K562 (cell line): ENCODE results near the gene SPTLC1. TPM values are rescaled to one million over a fixed set of nuclear protein-coding genes. Genes with fewer than 3 reads are reported as not detected.

Experiments used
- ATAC-seq: fragments of 200-7000 bp; cut with Tn5 transposase; 3 replicates; pipeline ENCODE4 v1.9.1; 2020; ENCODE audit warnings: moderate library complexity
- BruUV-seq: library from RNA; stranded (reverse); fragments of 400-500 nt; replicated peaks from 2 replicates; lab custom pipeline; 2021; lab: Mats Ljungman, UMichigan
- CTCF ChIA-PET: fragments of 300-600 bp; formaldehyde crosslinking; extraction: SDS; loops from one replicate; lab custom pipeline; 2021; ENCODE audit warnings: low intra/inter-chr PET ratio; lab: Yijun Ruan, JAX
- POLR2A ChIA-PET: fragments of 300-600, 350-650 bp; sonication (Branson Sonifier 250); formaldehyde crosslinking; extraction: SDS; loops from one replicate; lab custom pipeline; 2021; ENCODE audit warnings: antibody characterized with exemption, inconsistent platforms; lab: Yijun Ruan, JAX
- DNase-seq, 4 experiments: peaks; one replicate each; pipeline versions ENCODE4 v3.0.0 to v3.0.0-alpha.2; 2011 to 2018; ENCODE audit warnings: low spot score in 3 of 4, mixed read lengths in 3 of 4; ENCODE audit errors: extremely low read depth in 1 of 4
- FAIRE-seq: peaks from 2 replicates; lab custom pipeline; 2011; peaks lifted over from hg19 to GRCh38; lab: Jason Lieb, UNC
- H2AFZ ChIP-seq: 2 replicates; pipeline ENCODE4 v1.6.0; 2011; ENCODE audit warnings: low read depth, low read length, control low read depth, inconsistent platforms
- H3K27ac ChIP-seq: fragments of 200-600 bp; 3 replicates; pipeline ENCODE4 v1.8.0; 2011; ENCODE audit warnings: low read depth, mild to moderate bottlenecking, control low read depth, inconsistent platforms, low read length, moderate library complexity, mixed read lengths; ENCODE audit errors: extremely low read depth
- H3K27me3 ChIP-seq, 2 experiments: fragments of 300-600 bp in 1 of 2; 2 replicates in 1 of 2; 3 replicates in 1 of 2; pipeline versions ENCODE4 v1.6.0 to v1.8.0; 2011; ENCODE audit warnings: inconsistent platforms in 2 of 2, low read length in 2 of 2, mild to moderate bottlenecking in 1 of 2, mixed read lengths in 1 of 2, moderate library complexity in 1 of 2; ENCODE audit not compliant: control insufficient read depth in 2 of 2, insufficient read depth in 2 of 2
- H3K36me3 ChIP-seq: fragments of 300-600 bp; 3 replicates; pipeline ENCODE4 v1.8.0; 2011; ENCODE audit warnings: mild to moderate bottlenecking, low read length, inconsistent platforms; ENCODE audit not compliant: control insufficient read depth, insufficient read depth
- H3K4me1 ChIP-seq, 2 experiments: fragments of 200-600 bp in 1 of 2; replicated peaks in 1 of 2; 2 replicates in 1 of 2; 3 replicates in 1 of 2; pipeline versions ENCODE4 v1.5.1 to v1.8.0; 2011; ENCODE audit warnings: inconsistent platforms in 2 of 2, low read length in 2 of 2, mild to moderate bottlenecking in 1 of 2, mixed read lengths in 1 of 2, moderate library complexity in 1 of 2; ENCODE audit not compliant: control insufficient read depth in 2 of 2, insufficient read depth in 2 of 2
- H3K4me2 ChIP-seq: 2 replicates; pipeline ENCODE4 v1.6.1; 2011; ENCODE audit warnings: low read length, control low read depth, inconsistent platforms, mixed read lengths; ENCODE audit not compliant: insufficient read depth
- H3K4me3 ChIP-seq: fragments of 200-600 bp; sonication (generic), shearing (Covaris generic); 2 replicates; pipeline ENCODE4 v1.5.1; 2016; ENCODE audit warnings: control low read depth, inconsistent platforms
- H3K79me2 ChIP-seq: fragments of 200-600 bp; 3 replicates; pipeline ENCODE4 v1.8.0; 2011; ENCODE audit warnings: low read length, inconsistent platforms; ENCODE audit not compliant: control insufficient read depth, insufficient read depth
- H3K9ac ChIP-seq, 2 experiments: 2 replicates each; pipeline versions ENCODE4 v1.6.0 to v1.6.1; 2011; ENCODE audit warnings: low read depth in 2 of 2, low read length in 2 of 2, control low read depth in 1 of 2, inconsistent platforms in 1 of 2, mild to moderate bottlenecking in 1 of 2, mixed read lengths in 1 of 2; ENCODE audit not compliant: insufficient read depth in 1 of 2
- H3K9me1 ChIP-seq: one replicate; pipeline ENCODE4 v1.6.0; 2011; ENCODE audit warnings: inconsistent platforms, mild to moderate bottlenecking, low read length, moderate library complexity; ENCODE audit not compliant: control insufficient read depth, insufficient read depth
- H3K9me3 ChIP-seq: replicated peaks from 2 replicates; pipeline ENCODE4 v1.5.1; 2011; ENCODE audit warnings: low read depth, low read length, inconsistent platforms; ENCODE audit not compliant: control insufficient read depth, insufficient read depth
- H4K20me1 ChIP-seq: replicated peaks from 2 replicates; pipeline ENCODE4 v1.6.1; 2011; ENCODE audit warnings: low read length, inconsistent platforms, mixed read lengths; ENCODE audit not compliant: control insufficient read depth, insufficient read depth
- ARNT ChIP-seq, 2 experiments: fragments of 450-650 bp; IDR thresholded peaks; 2 replicates each; pipeline ENCODE4 v1.6.1; 2016; ENCODE audit warnings: mild to moderate bottlenecking in 1 of 2
- CBFA2T3 ChIP-seq: fragments of 450-650 bp; IDR thresholded peaks from 2 replicates; pipeline ENCODE4 v1.6.1; 2017
- CSDE1 ChIP-seq, 2 experiments: fragments of 450-650 bp; IDR thresholded peaks; 2 replicates each; pipeline ENCODE4 v1.6.1; 2016; ENCODE audit warnings: mild to moderate bottlenecking in 1 of 2
- CXXC5 ChIP-seq: fragments of 250-450 bp; sonication (Bioruptor Pico); IDR thresholded peaks from 2 replicates; pipeline ENCODE4 v1.8.0; 2022; ENCODE audit warnings: inconsistent platforms, mild to moderate bottlenecking, moderate library complexity
- MBD2 ChIP-seq: sonication (generic); IDR thresholded peaks from 2 replicates; pipeline ENCODE4 v1.6.1; 2016; ENCODE audit warnings: low read depth, borderline replicate concordance
- MEF2D ChIP-seq: conservative IDR thresholded peaks from 2 replicates; pipeline ENCODE4 v1.6.1; 2016; ENCODE audit warnings: low read depth, missing genetic modification characterization, missing compliant biosample characterization
- MEIS2 ChIP-seq: fragments of 450-650 bp; IDR thresholded peaks from 2 replicates; pipeline ENCODE4 v1.6.1; 2014; ENCODE audit warnings: mild to moderate bottlenecking; ENCODE audit not compliant: partially characterized antibody
- MYNN ChIP-seq, 2 experiments: sonication (generic); formaldehyde crosslinking in 1 of 2; IDR thresholded peaks; 2 replicates each; pipeline versions ENCODE4 v1.5.0 to v1.6.1; 2016 to 2020; ENCODE audit warnings: antibody characterized with exemption in 1 of 2, missing genetic modification reagents in 1 of 2
- NFIC ChIP-seq: fragments of 450-650 bp; IDR thresholded peaks from 2 replicates; pipeline ENCODE4 v1.6.1; 2017; ENCODE audit warnings: mild to moderate bottlenecking, inconsistent platforms
- TCF3 ChIP-seq: sonication (generic); formaldehyde crosslinking; IDR thresholded peaks from 2 replicates; pipeline ENCODE4 v1.4.0; 2020; ENCODE audit warnings: mild to moderate bottlenecking, missing genetic modification reagents
- ZBTB17 ChIP-seq: fragments of 450-650 bp; formaldehyde crosslinking; IDR thresholded peaks from 2 replicates; pipeline ENCODE4 v1.4.0; 2020; ENCODE audit warnings: mild to moderate bottlenecking
- WGBS: fragments of 100-300 bp; shearing (Covaris generic); methylation state at CpG from one replicate; pipeline ENCODE4 v1.1.6; 2016; ENCODE audit warnings: low coverage, mixed read lengths; ENCODE audit not compliant: insufficient coverage; ENCODE audit errors: missing lambda C conversion rate; 5-methylcytosine and 5-hydroxymethylcytosine counted together
- in situ Hi-C: fragments of 300-500 bp; cut with MboI; formaldehyde crosslinking; loops from 4 replicates; pipeline ENCODE4 v1.15.0; 2018; ENCODE audit warnings: inconsistent platforms, mixed read lengths
- intact Hi-C: fragments of 100-400 bp; cut with micrococcal nuclease; formaldehyde crosslinking; loops from 2 replicates; pipeline ENCODE4 v1.14.2; 2022
- polyA plus RNA-seq, 8 experiments: library from polyadenylated mRNA; depleted of rRNA in 4 of 8; stranded (reverse) in 5 of 8; unstranded in 3 of 8; fragments of >200 nt; fragmentation: Nextera tagmentation in 2 of 8; fragmentation: Illumina TruSeq in 1 of 8; extraction: Ambion mirVana in 2 of 8; extraction: Trizol in 1 of 8; gene quantifications; 2 replicates each; pipeline versions ENCODE4 v1.2.1 to v1.2.3, GENCODE V29; 2011 to 2014; ENCODE audit warnings: inconsistent platforms in 1 of 8, missing spikeins in 1 of 8
- total RNA-seq, 7 experiments: library from RNA; depleted of rRNA in 6 of 7; stranded (reverse); fragments of >200 nt in 6 of 7; fragmentation: Illumina TruSeq in 2 of 7; extraction: Trizol in 2 of 7; gene quantifications; 2 replicates each; pipeline versions ENCODE4 v1.2.1 to v1.2.3, GENCODE V29; 2011 to 2021; ENCODE audit warnings: low replicate concordance in 1 of 7
- TF ChIP-seq, protein P1 (sequence below): sonication (generic); formaldehyde crosslinking; IDR thresholded peaks from 2 replicates; pipeline ENCODE4 v1.8.1; 2023; ENCODE audit warnings: missing genetic modification reagents, mild to moderate bottlenecking, borderline replicate concordance
- TF ChIP-seq, protein P2 (sequence below): fragments of 450-650 bp; IDR thresholded peaks from 2 replicates; pipeline ENCODE4 v1.6.1; 2016
- TF ChIP-seq, protein P3 (sequence below): sonication (generic); IDR thresholded peaks from 2 replicates; pipeline ENCODE4 v1.6.1; 2016

Gene SPTLC1
- total and polyA plus RNA-seq, 9 of the 15 experiments (the other 6 are each of a cell fraction or from before 2014, with no cell fraction given): 58.8 to 125 (median 84.5) TPM

DNA sequence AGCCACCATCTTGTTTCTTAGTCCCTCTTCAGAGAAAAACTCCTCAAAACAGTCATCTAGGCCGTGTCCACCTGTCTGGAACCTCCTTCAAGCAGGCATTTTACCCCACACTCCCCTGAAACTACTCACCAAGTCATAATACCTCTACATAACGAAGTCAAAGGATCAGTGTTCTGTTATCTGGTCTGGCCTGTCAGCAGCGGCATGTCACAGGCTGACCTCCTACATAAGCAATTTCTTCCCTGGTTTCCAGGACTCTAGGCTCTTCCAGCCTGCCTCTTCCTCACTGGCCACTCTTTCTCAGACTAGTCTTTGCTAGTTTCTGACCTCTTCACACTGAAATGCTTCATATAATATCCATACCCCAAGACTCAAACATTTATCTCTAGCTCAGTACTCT, 72.2 kb downstream of the SPTLC1 start:
- peak in 2 of 4 experiments; percentile 43 to 63 for DNase-seq
- in situ Hi-C loops (no loop called here), intact Hi-C loops (no loop called here)
- peak; percentile 15 for FAIRE-seq
- no peaks in the 10 kb centered on the region for H3K27me3 ChIP-seq
- H3K36me3 ChIP-seq: peaks cover 76% of the 10 kb centered on the region
- 20% methylated on average over 3 of the region's 3 CpGs for WGBS
- BruUV-seq: no TSS peak
- H3K9ac ChIP-seq: no peak overlapping the region; a peak in 1 of 4 replicates
- no peak overlapping the region; the same call in 1 of the 2 replicates for H3K4me2 ChIP-seq
- POLR2A ChIA-PET: interaction anchor here (0.8 to 1.1 kb wide), 3 partner anchors 15 to 149 kb away, joined by 3 read pairs; no protein-coding TSS in a partner anchor
- H3K9me3 ChIP-seq: peaks cover 14% of the 10 kb centered on the region
- no peaks in the 10 kb centered on the region for H3K79me2 ChIP-seq
- H3K4me1 ChIP-seq: peaks cover 15 to 38% of the 10 kb centered on the region in 2 experiments
- no peaks in the 10 kb centered on the region for H3K9me1 ChIP-seq
- ATAC-seq: peak; percentile 71
- peak overlapping the region; percentile 43; the same call in 2 of the 3 replicates for H3K27ac ChIP-seq
- H4K20me1 ChIP-seq: no peaks in the 10 kb centered on the region
- no peak overlapping the region for H3K4me3 ChIP-seq
- H2AFZ ChIP-seq: no peak overlapping the region
- CTCF ChIA-PET: no interaction called here
- TF ChIP-seq MEF2D (tag) (no peak), MEIS2 (peak; percentile 81), CBFA2T3 (peak; percentile 15; the same call in 1 of the 2 replicates), ZBTB17 (CRISPR knock-in tag) (peak; percentile 58; the same call in 1 of the 2 replicates), MBD2 (no peak), CSDE1 (IDR thresholded peaks at IDR 0.05) (no peak), NFIC (no peak), CXXC5 (CRISPR knock-in tag) (0 out of 2 replicates have a peak, but pooled peaks have one; percentile 19), ARNT (IDR thresholded peaks at IDR 0.05) (no peak), MYNN (IDR thresholded peaks at IDR 0.05) (no peak), MYNN (CRISPR knock-in tag; IDR thresholded peaks at IDR 0.05) (no peak), TCF3 (CRISPR knock-in tag) (0 out of 2 replicates have a peak, but pooled peaks have one; percentile 36)
- TF ChIP-seq, protein P1, sequence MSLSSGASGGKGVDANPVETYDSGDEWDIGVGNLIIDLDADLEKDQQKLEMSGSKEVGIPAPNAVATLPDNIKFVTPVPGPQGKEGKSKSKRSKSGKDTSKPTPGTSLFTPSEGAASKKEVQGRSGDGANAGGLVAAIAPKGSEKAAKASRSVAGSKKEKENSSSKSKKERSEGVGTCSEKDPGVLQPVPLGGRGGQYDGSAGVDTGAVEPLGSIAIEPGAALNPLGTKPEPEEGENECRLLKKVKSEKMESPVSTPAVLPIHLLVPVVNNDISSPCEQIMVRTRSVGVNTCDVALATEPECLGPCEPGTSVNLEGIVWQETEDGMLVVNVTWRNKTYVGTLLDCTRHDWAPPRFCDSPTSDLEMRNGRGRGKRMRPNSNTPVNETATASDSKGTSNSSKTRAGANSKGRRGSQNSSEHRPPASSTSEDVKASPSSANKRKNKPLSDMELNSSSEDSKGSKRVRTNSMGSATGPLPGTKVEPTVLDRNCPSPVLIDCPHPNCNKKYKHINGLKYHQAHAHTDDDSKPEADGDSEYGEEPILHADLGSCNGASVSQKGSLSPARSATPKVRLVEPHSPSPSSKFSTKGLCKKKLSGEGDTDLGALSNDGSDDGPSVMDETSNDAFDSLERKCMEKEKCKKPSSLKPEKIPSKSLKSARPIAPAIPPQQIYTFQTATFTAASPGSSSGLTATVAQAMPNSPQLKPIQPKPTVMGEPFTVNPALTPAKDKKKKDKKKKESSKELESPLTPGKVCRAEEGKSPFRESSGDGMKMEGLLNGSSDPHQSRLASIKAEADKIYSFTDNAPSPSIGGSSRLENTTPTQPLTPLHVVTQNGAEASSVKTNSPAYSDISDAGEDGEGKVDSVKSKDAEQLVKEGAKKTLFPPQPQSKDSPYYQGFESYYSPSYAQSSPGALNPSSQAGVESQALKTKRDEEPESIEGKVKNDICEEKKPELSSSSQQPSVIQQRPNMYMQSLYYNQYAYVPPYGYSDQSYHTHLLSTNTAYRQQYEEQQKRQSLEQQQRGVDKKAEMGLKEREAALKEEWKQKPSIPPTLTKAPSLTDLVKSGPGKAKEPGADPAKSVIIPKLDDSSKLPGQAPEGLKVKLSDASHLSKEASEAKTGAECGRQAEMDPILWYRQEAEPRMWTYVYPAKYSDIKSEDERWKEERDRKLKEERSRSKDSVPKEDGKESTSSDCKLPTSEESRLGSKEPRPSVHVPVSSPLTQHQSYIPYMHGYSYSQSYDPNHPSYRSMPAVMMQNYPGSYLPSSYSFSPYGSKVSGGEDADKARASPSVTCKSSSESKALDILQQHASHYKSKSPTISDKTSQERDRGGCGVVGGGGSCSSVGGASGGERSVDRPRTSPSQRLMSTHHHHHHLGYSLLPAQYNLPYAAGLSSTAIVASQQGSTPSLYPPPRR: no peak
- TF ChIP-seq, protein P2, sequence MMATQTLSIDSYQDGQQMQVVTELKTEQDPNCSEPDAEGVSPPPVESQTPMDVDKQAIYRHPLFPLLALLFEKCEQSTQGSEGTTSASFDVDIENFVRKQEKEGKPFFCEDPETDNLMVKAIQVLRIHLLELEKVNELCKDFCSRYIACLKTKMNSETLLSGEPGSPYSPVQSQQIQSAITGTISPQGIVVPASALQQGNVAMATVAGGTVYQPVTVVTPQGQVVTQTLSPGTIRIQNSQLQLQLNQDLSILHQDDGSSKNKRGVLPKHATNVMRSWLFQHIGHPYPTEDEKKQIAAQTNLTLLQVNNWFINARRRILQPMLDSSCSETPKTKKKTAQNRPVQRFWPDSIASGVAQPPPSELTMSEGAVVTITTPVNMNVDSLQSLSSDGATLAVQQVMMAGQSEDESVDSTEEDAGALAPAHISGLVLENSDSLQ: peak; percentile 87
- TF ChIP-seq, protein P3, sequence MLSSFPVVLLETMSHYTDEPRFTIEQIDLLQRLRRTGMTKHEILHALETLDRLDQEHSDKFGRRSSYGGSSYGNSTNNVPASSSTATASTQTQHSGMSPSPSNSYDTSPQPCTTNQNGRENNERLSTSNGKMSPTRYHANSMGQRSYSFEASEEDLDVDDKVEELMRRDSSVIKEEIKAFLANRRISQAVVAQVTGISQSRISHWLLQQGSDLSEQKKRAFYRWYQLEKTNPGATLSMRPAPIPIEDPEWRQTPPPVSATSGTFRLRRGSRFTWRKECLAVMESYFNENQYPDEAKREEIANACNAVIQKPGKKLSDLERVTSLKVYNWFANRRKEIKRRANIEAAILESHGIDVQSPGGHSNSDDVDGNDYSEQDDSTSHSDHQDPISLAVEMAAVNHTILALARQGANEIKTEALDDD: 0 out of 2 replicates have a peak, but pooled peaks have one; percentile 10
